Body of pancreas (tissue), 4 donors: ENCODE data around the gene PI4K2B.

Experiments
- CTCF ChIP-seq, 7 experiments: fragments of 450-650 bp in 4 of 7; fragments of 200-600 bp in 3 of 7; sonication (generic) in 3 of 7; IDR thresholded peaks; one replicate each; pipeline ENCODE4 v1.5.1; 2016 to 2019; ENCODE audit warnings: antibody characterized with exemption in 7 of 7
- POLR2A ChIP-seq, 3 donors: fragments of 450-650 bp; IDR thresholded peaks; one replicate each; pipeline ENCODE4 v1.6.1; 2016; ENCODE audit warnings: antibody characterized with exemption in 3 of 3, mild to moderate bottlenecking in 2 of 3

GRCh38 chr4:25252230-25253070 lies 18.6 kb downstream of the PI4K2B start:
- no peak for TF ChIP-seq CTCF (IDR thresholded peaks at IDR 0.05)
- TF ChIP-seq POLR2A (IDR thresholded peaks at IDR 0.05) = no peak
